HEK293 (cell line): Measurements from ENCODE around the gene INPP5A.
A peak's percentile ranks its signal among the peaks of the same experiment; 100 is the strongest.

ENCODE experiments used
- CTCF ChIA-PET: fragments of 350-600 bp; formaldehyde crosslinking; extraction: SDS; loops from one replicate; lab custom pipeline; 2021; ENCODE audit warnings: antibody characterized with exemption; lab: Yijun Ruan, JAX
- POLR2A ChIA-PET: fragments of 300-600 bp; formaldehyde crosslinking; extraction: SDS; loops from one replicate; lab custom pipeline; 2020; ENCODE audit warnings: antibody characterized with exemption, inconsistent platforms; lab: Yijun Ruan, JAX
- H3K27ac ChIP-seq: fragments of 200-500 bp; sonication (Bioruptor generic); 2 replicates; pipeline ENCODE4 v1.5.1; 2014; ENCODE audit warnings: low read depth, low read length, control low read depth, inconsistent platforms; ENCODE audit errors: extremely low read depth
- H3K36me3 ChIP-seq, 2 experiments: fragments of 200-500 bp in 1 of 2; sonication (Bioruptor generic) in 1 of 2; 1 replicate in 1 of 2; 2 replicates in 1 of 2; pipeline ENCODE4 v1.5.1; 2014 to 2017; ENCODE audit warnings: inconsistent platforms in 2 of 2, low read length in 2 of 2; ENCODE audit not compliant: control insufficient read depth in 2 of 2, insufficient read depth in 1 of 2
- H3K4me1 ChIP-seq: fragments of 200-500 bp; sonication (Bioruptor generic); 2 replicates; pipeline ENCODE4 v1.5.1; 2014; ENCODE audit warnings: mild to moderate bottlenecking, low read length, inconsistent platforms; ENCODE audit not compliant: control insufficient read depth, insufficient read depth
- H3K4me3 ChIP-seq: 2 replicates; pipeline ENCODE4 v1.5.1; 2011; ENCODE audit warnings: low read depth, mild to moderate bottlenecking, control low read depth, low read length, moderate library complexity
- H3K9me3 ChIP-seq: fragments of 200-500 bp; sonication (Bioruptor generic); 2 replicates; pipeline ENCODE4 v1.5.1; 2014; ENCODE audit warnings: low read depth, low read length, inconsistent platforms; ENCODE audit not compliant: control insufficient read depth, insufficient read depth
- EGR2 ChIP-seq: fragments of 450-650 bp; formaldehyde crosslinking; IDR thresholded peaks from 2 replicates; pipeline ENCODE4 v1.5.1; 2016; ENCODE audit warnings: low read depth, missing biosample characterization, missing genetic modification characterization
- HOXC10 ChIP-seq: sonication (generic); formaldehyde crosslinking; IDR thresholded peaks from 2 replicates; pipeline ENCODE4 v1.8.1; 2023; ENCODE audit warnings: mild to moderate bottlenecking, missing genetic modification reagents
- KLF10 ChIP-seq: fragments of 450-650 bp; IDR thresholded peaks from 2 replicates; pipeline ENCODE4 v1.5.1; 2018; ENCODE audit warnings: missing biosample characterization, mild to moderate bottlenecking, missing genetic modification characterization
- ZBTB1 ChIP-seq: fragments of 450-650 bp; formaldehyde crosslinking; IDR thresholded peaks from 2 replicates; pipeline ENCODE4 v1.5.1; 2016; ENCODE audit warnings: missing biosample characterization, missing genetic modification characterization
- ZBTB26 ChIP-seq: fragments of 450-650 bp; formaldehyde crosslinking; optimal IDR thresholded peaks from 2 replicates; pipeline ENCODE3; 2016; ENCODE audit warnings: missing biosample characterization, mild to moderate bottlenecking, missing genetic modification characterization
- ZBTB48 ChIP-seq: fragments of 450-650 bp; formaldehyde crosslinking; IDR thresholded peaks from 2 replicates; pipeline ENCODE4 v1.5.1; 2016; ENCODE audit warnings: missing biosample characterization, missing genetic modification characterization
- ZFHX2 ChIP-seq: fragments of 450-650 bp; formaldehyde crosslinking; conservative IDR thresholded peaks from 2 replicates; pipeline ENCODE4 v1.5.1; 2016; ENCODE audit warnings: missing biosample characterization, missing genetic modification characterization
- ZFP37 ChIP-seq: fragments of 450-650 bp; formaldehyde crosslinking; IDR thresholded peaks from 2 replicates; pipeline ENCODE4 v1.5.1; 2016; ENCODE audit warnings: missing biosample characterization, missing genetic modification characterization
- ZNF2 ChIP-seq: fragments of 450-650 bp; formaldehyde crosslinking; IDR thresholded peaks from 2 replicates; pipeline ENCODE4 v1.5.1; 2016; ENCODE audit warnings: missing biosample characterization, missing genetic modification characterization
- ZNF274 ChIP-seq, 2 experiments: fragments of 200-500 bp in 1 of 2; fragments of 450-650 bp in 1 of 2; sonication (Bioruptor generic) in 1 of 2; formaldehyde crosslinking in 1 of 2; IDR thresholded peaks; 2 replicates each; pipeline versions ENCODE4 v1.5.1 to v1.6.1; 2014 to 2016; ENCODE audit warnings: borderline replicate concordance in 1 of 2, inconsistent platforms in 1 of 2, low read length in 1 of 2, missing biosample characterization in 1 of 2, missing genetic modification characterization in 1 of 2
- ZNF398 ChIP-seq: fragments of 450-650 bp; formaldehyde crosslinking; IDR thresholded peaks from 2 replicates; pipeline ENCODE4 v1.5.1; 2017; ENCODE audit warnings: missing biosample characterization, missing genetic modification characterization
- ZNF639 ChIP-seq: fragments of 450-650 bp; formaldehyde crosslinking; IDR thresholded peaks from 2 replicates; pipeline ENCODE4 v1.5.1; 2016; ENCODE audit warnings: missing biosample characterization, missing genetic modification characterization
- ZNF768 ChIP-seq: fragments of 450-650 bp; formaldehyde crosslinking; IDR thresholded peaks from 2 replicates; pipeline ENCODE4 v1.5.1; 2018; ENCODE audit warnings: missing biosample characterization, mild to moderate bottlenecking, missing genetic modification characterization
- TF ChIP-seq, protein P1 (sequence below): sonication (generic); formaldehyde crosslinking; IDR thresholded peaks from 2 replicates; pipeline ENCODE4 v1.8.1; 2022; ENCODE audit warnings: mild to moderate bottlenecking, moderate library complexity, missing genetic modification reagents
- TF ChIP-seq, protein P2 (sequence below): fragments of 450-650 bp; formaldehyde crosslinking; IDR thresholded peaks from 2 replicates; pipeline ENCODE4 v1.5.1; 2016; ENCODE audit warnings: missing biosample characterization, missing genetic modification characterization
- TF ChIP-seq, protein P3 (sequence below): fragments of 450-650 bp; formaldehyde crosslinking; IDR thresholded peaks from 2 replicates; pipeline ENCODE4 v1.5.1; 2016; ENCODE audit warnings: missing biosample characterization, missing genetic modification characterization
- TF ChIP-seq, protein P4 (sequence below): fragments of 450-650 bp; formaldehyde crosslinking; IDR thresholded peaks from 2 replicates; pipeline ENCODE4 v1.5.1; 2016; ENCODE audit warnings: missing biosample characterization, missing genetic modification characterization

The INPP5A gene

GRCh38 chr10:132642732-132643008, 105.1 kb downstream of the INPP5A start (continued):
- TF ChIP-seq KLF10 (tag by site-specific recombination) = no peak
- TF ChIP-seq ZBTB48 (tag by site-specific recombination) = no peak
- TF ChIP-seq ZNF274 (IDR thresholded peaks at IDR 0.05; ENCODE audit: low read length) = no peak
- no peak for TF ChIP-seq ZNF274 (tag by site-specific recombination; IDR thresholded peaks at IDR 0.05; ENCODE audit: borderline replicate concordance)
- TF ChIP-seq ZBTB1 (tag by site-specific recombination) = no peak

- ChIA-PET POLR2A (no interaction called here), CTCF (interaction anchor here (0.6 to 2.8 kb wide), 3 partner anchors 11 to 911 kb away, joined by 3 to 7 read pairs (median 3); no protein-coding TSS in a partner anchor)
- Histone ChIP-seq H3K36me3 (no peaks in the 10 kb centered on the region), H3K27ac (no peak overlapping the region), H3K9me3 (no peaks in the 10 kb centered on the region)
- TF ChIP-seq EGR2 (tag by site-specific recombination) = peak; percentile 77
- TF ChIP-seq, protein P1, sequence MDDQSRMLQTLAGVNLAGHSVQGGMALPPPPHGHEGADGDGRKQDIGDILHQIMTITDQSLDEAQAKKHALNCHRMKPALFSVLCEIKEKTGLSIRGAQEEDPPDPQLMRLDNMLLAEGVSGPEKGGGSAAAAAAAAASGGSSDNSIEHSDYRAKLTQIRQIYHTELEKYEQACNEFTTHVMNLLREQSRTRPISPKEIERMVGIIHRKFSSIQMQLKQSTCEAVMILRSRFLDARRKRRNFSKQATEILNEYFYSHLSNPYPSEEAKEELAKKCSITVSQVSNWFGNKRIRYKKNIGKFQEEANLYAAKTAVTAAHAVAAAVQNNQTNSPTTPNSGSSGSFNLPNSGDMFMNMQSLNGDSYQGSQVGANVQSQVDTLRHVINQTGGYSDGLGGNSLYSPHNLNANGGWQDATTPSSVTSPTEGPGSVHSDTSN = no peak
- peak; percentile 79 for TF ChIP-seq ZFHX2
- TF ChIP-seq, all 188 proteins: peak for 2
- Histone ChIP-seq H3K4me3 (no peak overlapping the region), H3K4me1 (no peaks in the 10 kb centered on the region)
Observed at GRCh38 chr10:132643709-132644526, 106.3 kb downstream of the INPP5A start.

DNA sequence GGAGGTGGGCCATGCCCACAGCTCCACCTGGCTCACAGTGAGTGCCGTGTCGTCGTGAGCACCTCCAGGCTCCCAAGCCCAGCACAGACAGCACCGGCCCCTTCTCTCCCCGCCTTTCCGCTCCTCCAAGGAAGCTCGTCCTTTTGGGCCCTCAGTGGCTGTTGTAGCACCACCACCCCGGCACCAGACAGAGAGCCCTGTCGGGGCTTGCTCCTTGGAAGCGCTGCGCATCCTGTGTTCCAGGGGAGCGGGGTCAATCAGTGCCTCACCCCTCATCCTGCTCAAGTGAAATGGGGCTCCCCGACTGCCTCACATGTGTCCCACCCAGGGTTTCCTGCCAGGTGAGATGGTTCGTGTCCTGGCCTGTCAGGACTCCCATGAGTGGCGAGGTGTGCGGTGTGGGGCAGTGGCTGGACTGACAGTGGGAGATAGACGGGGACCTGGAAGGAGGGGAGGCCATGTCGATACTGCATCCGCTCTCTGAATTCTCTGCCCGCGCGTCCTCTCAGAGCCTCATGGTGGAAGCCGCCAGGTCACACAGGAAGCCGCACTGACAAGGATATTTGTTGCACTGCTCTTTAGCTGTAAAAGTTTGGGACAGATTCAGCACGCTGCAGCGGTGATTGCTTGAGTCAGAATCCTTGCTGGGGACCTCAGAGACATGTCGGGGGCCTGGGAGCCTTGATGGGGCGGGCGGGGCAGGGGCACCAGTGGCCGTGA, 107.1 kb downstream of the INPP5A start:
- H3K9me3 ChIP-seq = no peaks in the 10 kb centered on the region
- H3K27ac ChIP-seq = no peak overlapping the region
- CTCF ChIA-PET = interaction anchor here (0.6 to 2.8 kb wide), 3 partner anchors 10 to 910 kb away, joined by 3 to 7 read pairs (median 3); no protein-coding TSS in a partner anchor
- no peaks in the 10 kb centered on the region for H3K4me1 ChIP-seq
- TF ChIP-seq, protein P2, sequence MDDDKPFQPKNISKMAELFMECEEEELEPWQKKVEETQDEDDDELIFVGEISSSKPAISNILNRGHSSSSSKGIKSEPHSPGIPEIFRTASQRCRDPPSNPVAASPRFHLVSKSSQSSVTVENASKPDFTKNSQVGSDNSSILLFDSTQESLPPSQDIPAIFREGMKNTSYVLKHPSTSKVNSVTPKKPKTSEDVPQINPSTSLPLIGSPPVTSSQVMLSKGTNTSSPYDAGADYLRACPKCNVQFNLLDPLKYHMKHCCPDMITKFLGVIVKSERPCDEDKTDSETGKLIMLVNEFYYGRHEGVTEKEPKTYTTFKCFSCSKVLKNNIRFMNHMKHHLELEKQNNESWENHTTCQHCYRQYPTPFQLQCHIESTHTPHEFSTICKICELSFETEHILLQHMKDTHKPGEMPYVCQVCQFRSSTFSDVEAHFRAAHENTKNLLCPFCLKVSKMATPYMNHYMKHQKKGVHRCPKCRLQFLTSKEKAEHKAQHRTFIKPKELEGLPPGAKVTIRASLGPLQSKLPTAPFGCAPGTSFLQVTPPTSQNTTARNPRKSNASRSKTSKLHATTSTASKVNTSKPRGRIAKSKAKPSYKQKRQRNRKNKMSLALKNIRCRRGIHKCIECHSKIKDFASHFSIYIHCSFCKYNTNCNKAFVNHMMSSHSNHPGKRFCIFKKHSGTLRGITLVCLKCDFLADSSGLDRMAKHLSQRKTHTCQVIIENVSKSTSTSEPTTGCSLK (tag by site-specific recombination) = no peak
- TF ChIP-seq, protein P3, sequence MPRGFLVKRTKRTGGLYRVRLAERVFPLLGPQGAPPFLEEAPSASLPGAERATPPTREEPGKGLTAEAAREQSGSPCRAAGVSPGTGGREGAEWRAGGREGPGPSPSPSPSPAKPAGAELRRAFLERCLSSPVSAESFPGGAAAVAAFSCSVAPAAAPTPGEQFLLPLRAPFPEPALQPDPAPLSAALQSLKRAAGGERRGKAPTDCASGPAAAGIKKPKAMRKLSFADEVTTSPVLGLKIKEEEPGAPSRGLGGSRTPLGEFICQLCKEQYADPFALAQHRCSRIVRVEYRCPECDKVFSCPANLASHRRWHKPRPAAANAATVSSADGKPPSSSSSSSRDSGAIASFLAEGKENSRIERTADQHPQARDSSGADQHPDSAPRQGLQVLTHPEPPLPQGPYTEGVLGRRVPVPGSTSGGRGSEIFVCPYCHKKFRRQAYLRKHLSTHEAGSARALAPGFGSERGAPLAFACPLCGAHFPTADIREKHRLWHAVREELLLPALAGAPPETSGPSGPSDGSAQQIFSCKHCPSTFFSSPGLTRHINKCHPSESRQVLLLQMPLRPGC (tag by site-specific recombination) = no peak
- TF ChIP-seq ZNF398 (tag by site-specific recombination) (no peak), HOXC10 (CRISPR knock-in tag) (no peak), ZNF639 (tag by site-specific recombination) (no peak), ZBTB26 (tag by site-specific recombination) (no peak), ZNF2 (tag by site-specific recombination) (no peak), ZNF768 (tag by site-specific recombination) (no peak), ZFP37 (no peak)
- TF ChIP-seq, protein P4, sequence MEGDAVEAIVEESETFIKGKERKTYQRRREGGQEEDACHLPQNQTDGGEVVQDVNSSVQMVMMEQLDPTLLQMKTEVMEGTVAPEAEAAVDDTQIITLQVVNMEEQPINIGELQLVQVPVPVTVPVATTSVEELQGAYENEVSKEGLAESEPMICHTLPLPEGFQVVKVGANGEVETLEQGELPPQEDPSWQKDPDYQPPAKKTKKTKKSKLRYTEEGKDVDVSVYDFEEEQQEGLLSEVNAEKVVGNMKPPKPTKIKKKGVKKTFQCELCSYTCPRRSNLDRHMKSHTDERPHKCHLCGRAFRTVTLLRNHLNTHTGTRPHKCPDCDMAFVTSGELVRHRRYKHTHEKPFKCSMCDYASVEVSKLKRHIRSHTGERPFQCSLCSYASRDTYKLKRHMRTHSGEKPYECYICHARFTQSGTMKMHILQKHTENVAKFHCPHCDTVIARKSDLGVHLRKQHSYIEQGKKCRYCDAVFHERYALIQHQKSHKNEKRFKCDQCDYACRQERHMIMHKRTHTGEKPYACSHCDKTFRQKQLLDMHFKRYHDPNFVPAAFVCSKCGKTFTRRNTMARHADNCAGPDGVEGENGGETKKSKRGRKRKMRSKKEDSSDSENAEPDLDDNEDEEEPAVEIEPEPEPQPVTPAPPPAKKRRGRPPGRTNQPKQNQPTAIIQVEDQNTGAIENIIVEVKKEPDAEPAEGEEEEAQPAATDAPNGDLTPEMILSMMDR (tag by site-specific recombination) = no peak
- TF ChIP-seq, all 188 proteins: peak for 0
- POLR2A ChIA-PET = no interaction called here
- Histone ChIP-seq H3K4me3 (no peak overlapping the region), H3K36me3 (no peaks in the 10 kb centered on the region)
